Upper lobe of left lung (tissue), 4 donors: ENCODE data around the gene ZNF789.
"Not testable (repeated sequence)": the region's sequence is repeated elsewhere in the genome, so short reads cannot be mapped to it uniquely, and the experiment has no call there.

Experiments
- POLR2AphosphoS5 ChIP-seq, 2 donors: sonication (generic); formaldehyde crosslinking; IDR thresholded peaks; one replicate each; pipeline ENCODE4 v1.5.1; 2017; ENCODE audit warnings: antibody characterized with exemption in 2 of 2
- TF ChIP-seq, protein P1 (sequence below), 6 experiments: fragments of 450-650 bp in 4 of 6; fragments of 200-600 bp in 2 of 6; sonication (generic) in 2 of 6; IDR thresholded peaks; one replicate each; pipeline ENCODE4 v1.5.1; 2016 to 2019; ENCODE audit warnings: antibody characterized with exemption in 6 of 6

DNA sequence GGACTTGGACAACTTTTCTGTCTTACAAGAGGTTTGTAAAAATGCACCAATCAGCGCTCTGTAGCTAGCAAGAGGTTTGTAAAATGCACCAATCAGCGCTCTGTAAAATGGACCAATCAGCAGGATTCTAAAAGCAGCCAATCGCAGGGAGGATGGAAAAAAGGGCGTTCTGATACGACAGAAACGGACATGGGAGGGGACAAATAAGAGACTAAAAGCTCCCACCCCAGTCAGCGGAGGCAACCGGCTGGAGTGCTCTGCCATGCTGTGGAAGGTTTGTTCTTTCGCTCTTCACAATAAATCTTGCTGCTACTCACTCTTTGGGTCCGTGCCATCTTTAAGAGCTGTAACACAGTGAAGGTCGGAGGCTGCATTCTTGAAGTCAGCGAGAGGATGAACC is 28.5 kb downstream of the ZNF789 start:
- TF ChIP-seq, protein P1, sequence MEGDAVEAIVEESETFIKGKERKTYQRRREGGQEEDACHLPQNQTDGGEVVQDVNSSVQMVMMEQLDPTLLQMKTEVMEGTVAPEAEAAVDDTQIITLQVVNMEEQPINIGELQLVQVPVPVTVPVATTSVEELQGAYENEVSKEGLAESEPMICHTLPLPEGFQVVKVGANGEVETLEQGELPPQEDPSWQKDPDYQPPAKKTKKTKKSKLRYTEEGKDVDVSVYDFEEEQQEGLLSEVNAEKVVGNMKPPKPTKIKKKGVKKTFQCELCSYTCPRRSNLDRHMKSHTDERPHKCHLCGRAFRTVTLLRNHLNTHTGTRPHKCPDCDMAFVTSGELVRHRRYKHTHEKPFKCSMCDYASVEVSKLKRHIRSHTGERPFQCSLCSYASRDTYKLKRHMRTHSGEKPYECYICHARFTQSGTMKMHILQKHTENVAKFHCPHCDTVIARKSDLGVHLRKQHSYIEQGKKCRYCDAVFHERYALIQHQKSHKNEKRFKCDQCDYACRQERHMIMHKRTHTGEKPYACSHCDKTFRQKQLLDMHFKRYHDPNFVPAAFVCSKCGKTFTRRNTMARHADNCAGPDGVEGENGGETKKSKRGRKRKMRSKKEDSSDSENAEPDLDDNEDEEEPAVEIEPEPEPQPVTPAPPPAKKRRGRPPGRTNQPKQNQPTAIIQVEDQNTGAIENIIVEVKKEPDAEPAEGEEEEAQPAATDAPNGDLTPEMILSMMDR (IDR thresholded peaks at IDR 0.05): not testable (repeated sequence)
- TF ChIP-seq POLR2AphosphoS5 (IDR thresholded peaks at IDR 0.05): not testable (repeated sequence)
